ENCODE measurements around the gene TTF2.
"Not testable (repeated sequence)": the region's sequence is repeated elsewhere in the genome, so short reads cannot be mapped to it uniquely, and the experiment has no call there.

The TTF2 gene

DNA sequence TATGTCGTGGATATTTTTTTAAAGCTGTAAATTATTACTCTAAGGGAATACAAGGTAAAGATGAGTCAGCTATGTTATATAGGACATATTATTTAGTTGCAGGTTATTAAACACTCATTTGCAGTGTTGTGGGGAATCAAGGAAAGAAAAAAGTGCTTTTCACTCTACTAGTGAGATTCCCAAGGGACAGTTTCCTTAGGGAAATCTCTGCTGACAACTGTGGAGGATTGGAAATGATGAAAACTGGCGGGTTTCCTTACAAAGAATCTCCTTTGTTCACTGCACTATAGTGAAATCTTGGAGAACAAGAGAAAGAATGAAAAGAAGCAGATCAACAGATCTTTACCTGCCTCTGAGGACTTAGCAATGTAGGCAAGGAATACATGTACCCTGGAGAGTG is 85.9 kb downstream of the TTF2 start:
- FAIRE-seq (no peak), DNase-seq (ENCODE audit: extremely low spot score, insufficient read length, low read depth) (no peak)

DNA sequence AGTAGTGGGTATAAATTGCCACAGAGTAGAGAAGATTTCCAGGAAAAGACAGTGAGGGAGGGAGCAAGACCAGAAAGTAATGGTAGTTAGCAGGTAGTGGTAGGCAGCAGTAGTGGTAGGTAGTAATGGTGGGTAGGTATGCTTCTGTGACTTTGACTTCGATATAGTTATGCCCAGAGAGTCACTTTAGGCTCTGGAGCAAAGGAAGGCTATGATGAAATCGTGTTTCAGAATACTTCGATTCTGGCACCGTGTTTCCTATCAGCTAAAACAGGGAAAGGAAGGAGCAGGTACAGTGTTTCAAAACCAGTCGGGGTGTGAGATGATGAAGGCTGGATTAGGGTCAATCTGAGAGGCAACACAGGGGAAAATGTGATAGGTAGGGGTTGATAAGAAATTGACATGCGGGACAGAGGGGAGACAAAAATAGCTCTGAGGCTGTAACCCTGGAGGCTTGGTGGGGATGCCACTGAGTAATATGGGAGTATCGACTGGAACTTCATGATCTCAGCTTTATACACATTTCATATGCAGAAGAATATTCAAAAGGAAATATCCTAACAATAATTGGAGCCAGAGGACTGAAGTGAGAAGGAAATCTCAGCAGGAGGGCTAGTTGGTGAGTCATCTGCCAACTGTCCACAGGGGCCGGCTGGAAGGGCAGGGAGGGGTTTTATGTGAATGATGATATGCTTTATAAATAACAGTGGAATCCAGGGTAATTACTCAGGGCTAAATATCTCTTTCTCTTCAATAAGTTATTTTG is 86.6 kb downstream of the TTF2 start:
- FAIRE-seq (no peak), DNase-seq (ENCODE audit: extremely low spot score, insufficient read length, low read depth) (no peak)

DNA sequence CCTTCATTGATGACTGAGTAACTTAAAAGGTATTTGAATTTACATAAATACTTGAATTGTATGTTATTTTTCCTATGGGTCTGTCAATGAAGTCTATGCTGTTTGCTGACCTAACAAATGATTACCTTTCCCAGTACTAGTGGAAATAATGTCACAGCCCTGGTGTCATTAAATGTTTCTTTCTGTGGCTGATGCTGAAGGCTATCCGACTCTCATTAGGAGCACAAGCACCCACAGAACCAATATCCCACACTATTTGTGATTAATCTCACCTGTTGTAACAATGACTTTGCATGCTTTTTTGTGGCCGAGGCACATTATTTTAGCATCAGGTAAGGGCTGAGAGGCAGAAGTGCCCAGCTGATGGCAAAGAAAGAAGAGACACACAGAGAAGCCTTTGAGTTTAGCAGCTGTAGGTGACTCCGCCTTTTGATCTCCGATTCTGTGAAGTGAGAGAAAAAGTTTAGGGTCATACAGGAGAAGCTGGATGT is 87.3 kb downstream of the TTF2 start:
- DNase-seq (ENCODE audit: extremely low spot score, insufficient read length, low read depth) (no peak), FAIRE-seq (no peak)

DNA sequence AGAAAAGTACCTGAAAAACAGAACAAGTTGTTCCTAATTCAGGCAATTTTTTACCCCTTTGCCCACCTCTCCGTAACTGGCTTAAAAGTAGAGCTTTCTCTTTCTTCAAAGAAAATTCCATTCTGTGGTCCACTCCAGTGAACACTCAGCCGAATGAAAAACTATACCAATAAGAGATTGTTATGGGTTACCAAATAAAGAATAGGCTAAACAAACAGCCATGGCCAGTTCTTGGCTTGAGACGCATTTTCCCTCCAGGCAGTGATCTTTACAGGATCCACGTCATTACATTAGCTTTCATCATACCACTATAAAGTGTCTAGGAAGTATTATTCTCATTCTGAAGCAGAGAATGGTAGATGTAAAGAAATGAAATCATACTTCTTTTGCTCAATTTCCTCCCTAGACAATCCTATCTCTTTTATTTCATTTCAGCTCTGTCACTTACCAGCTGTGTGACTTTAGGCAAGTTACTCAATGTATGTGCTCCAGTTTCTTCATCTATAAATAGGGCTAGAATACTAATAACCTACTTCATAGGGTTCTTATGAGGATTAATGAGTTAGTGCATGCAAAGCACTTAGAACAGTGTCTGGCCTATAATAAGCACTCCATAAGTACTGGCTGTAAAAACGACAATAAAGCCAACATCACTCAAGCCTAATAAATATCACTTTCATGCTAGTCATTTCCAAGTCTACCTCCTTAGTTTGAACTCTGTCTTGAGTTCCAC is 87.9 kb downstream of the TTF2 start:
- DNase-seq (ENCODE audit: extremely low spot score, insufficient read length, low read depth) (no peak), FAIRE-seq (no peak)

DNA sequence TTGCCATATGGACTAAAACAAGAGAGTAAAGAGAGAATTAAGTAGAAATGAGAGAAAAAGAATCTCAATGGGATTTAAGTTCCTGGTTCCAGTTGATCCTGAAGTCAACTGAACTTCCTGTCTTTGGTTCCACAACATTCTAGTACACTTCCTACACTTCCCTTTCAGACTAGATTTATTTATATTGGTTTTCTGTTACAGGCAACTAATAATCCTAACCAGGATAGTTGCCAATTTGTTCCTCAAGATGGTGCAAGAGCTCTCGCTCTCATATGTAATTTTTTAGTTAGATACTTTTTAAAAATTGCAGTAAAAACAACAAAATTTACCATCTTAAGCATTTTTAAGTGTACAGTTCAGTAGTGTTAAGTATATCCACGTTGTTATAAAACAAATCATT is 90.2 kb downstream of the TTF2 start:
- no peak for DNase-seq (ENCODE audit: extremely low spot score, insufficient read length, low read depth)
- FAIRE-seq, result no peak

DNA sequence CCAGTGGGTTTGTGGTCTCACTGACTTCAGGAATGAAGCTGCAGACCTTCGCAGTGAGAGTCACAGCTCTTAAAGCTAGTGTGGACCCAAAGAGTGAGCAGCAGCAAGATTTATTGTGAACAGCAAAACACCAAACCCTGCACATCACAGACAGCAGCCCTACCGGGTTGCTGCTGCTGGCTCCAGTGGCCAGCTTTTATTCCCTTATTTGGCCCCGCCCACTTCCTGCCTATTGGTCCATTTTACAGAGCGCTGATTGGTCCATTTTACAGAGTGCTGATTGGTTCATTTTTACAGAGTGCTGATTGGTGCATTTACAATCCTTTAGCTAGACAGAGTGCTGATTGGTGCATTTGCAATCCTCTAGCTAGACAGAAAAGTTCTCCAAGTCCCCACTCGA is 91.2 kb downstream of the TTF2 start:
- DNase-seq (ENCODE audit: extremely low spot score, insufficient read length, low read depth); FAIRE-seq: not testable (repeated sequence)

Measured in GM18507 (cell line).